SIG-M5 (cell line): ENCODE results near the gene ALK.

Experiments
- DNase-seq: peaks from one replicate; lab custom pipeline; 2025; lab: John Stamatoyannopoulos, UW

The ALK gene

GRCh38 chr2:29224693-29225551 lies 696.5 kb downstream of the ALK start:
- DNase-seq, result no peak

DNA sequence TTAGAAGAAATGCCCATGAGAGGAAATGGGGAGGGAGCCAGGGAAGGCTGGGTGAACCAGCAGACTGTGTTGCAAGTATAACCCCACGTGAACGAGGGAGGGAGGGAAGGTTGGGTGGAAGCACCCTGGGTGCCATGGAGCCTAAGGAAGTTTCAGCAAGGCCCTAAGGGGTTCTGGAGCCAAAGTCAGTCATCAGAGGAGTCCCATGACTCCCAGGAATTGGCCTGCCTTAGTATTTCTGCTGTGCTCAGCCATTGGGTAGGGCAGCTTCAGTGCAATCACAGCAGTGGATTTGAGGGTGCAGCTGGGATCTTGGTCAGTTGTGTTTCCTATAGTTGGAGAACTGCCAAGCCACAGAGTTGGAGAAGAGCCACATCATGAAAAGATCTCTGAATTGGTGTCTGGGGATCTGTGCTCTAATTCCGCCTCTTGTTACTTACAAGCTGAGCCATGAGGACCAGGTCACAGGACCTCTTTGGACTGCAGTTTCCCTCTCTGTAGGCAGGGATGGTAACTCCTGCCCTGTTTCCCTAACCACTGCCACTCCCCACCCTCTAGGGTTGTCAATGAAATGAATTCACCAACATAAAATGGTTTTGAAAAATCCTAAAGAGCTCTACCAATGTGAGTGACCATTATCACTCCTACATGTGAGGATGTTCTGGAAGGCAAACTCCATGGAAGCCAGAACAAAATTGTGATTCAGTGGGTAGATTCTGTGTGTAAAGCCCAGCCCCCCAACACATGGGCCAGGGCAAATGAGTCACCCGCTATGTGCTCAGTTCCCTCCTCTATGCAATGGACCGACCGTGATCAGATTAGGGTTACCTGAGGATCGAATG lies 697.3 kb downstream of the ALK start:
- no peak for DNase-seq

GRCh38 chr2:29223257-29223656 lies 698.1 kb downstream of the ALK start:
- no peak for DNase-seq

GRCh38 chr2:29222381-29223179 lies 698.8 kb downstream of the ALK start:
- DNase-seq, result no peak

DNA sequence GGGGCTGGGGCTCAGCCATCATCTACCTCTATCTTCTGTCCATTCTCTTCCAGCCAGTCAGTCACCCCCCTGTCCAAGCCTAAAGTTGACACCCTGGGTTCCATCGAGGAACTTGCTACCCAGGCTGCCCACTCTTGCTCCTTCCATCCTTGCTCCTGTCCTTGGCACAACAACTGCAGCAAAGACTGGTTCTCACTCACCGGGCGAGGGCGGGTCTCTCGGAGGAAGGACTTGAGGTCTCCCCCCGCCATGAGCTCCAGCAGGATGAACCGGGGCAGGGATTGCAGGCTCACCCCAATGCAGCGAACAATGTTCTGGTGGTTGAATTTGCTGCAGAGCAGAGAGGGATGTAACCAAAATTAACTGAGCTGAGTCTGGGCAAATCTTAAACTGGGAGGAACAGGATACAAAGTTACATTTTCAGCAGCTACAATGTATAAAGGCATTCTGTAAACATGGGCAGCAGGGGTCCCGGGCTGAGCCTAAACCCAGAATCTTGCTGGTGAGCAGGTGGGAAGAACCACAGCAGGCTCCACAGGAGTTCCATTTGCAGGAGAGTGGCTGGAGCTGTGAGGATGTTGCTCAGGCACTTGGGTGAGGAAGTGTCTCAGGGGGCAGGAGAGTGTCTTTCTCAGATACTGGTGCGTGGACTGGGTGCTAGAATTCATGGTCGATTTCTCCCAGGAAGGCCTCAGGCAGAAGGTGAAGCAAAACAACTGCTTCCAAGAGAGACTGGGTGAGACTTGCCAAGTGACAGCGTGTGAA lies 700.7 kb downstream of the ALK start:
- DNase-seq, result no peak

GRCh38 chr2:29219374-29219773 lies 702.0 kb downstream of the ALK start:
- no peak for DNase-seq

DNA sequence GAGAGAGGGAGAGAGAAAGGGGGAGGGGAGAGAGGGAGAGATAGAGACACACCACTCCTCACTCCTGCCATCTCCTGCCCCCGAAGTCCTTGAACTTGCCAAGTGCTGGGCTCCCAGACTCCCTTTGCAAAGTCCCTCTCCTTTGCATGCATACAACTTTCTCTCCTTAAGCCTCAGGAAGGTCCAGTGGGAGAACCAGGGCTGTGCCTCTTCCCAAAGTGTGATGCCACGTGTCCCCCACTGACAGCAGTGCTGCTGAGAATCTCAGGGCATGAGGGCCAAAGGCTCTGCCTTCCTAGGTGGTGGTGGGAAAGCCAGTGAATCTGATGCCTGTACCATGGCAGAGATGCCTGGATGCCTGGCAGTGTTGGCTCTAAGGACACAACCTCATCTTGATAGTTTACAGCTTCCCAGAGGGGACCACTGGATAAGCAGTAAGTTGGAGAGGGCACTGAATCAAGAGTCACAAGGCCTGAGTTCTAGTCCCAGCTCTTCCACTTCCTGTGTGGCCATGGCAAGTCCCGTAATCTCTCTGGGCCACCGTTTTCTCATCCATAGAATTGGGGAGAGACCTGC lies 702.7 kb downstream of the ALK start:
- DNase-seq, result no peak

DNA sequence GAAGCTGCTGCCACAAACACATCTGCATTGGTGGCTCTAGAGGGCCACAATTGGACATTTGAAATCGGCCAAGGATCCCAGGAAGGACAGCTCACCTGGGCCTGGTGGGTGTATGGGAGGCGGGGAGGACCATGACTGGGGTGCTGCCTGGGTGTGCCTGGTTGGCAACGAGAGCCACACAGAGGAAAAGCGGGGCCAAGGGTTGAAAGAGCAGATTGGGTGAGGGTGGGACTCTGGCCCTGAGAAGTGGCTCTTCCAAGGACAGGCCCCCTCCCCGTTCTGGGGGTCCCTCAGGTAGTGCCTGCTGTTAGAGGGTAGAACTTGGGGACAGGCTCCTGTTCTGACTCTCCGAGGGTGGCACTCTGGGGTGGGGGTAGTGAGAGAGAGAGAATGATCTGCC lies 703.3 kb downstream of the ALK start:
- no peak for DNase-seq

- DNase-seq, result no peak
These were observed 704.8 kb downstream of the ALK start for GRCh38 chr2:29216609-29216909.

- no peak for DNase-seq
These were observed 705.4 kb downstream of the ALK start for GRCh38 chr2:29215739-29216608.

- no peak for DNase-seq
These were observed 706.3 kb downstream of the ALK start for GRCh38 chr2:29215073-29215472.

DNA sequence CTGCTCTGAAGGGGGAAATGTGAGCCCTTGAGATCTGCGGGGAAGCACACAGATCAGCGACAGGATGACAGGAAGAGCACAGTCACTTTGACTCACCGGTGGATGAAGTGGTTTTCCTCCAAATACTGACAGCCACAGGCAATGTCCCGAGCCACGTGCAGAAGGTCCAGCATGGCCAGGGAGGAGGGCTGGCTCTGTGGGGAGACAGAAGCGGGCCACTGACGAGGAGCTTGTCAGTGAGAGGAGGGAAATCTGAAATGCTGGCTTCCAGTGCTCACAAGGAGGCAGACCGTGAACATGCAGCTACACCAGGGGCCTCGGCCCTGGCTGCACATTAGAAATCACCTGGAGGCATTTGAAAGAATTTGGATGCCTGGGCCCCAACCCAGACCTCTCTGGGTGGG lies 707.5 kb downstream of the ALK start:
- no peak for DNase-seq

GRCh38 chr2:29212009-29212408 lies 709.4 kb downstream of the ALK start:
- no peak for DNase-seq

GRCh38 chr2:29209551-29209950 lies 711.8 kb downstream of the ALK start:
- no peak for DNase-seq

DNA sequence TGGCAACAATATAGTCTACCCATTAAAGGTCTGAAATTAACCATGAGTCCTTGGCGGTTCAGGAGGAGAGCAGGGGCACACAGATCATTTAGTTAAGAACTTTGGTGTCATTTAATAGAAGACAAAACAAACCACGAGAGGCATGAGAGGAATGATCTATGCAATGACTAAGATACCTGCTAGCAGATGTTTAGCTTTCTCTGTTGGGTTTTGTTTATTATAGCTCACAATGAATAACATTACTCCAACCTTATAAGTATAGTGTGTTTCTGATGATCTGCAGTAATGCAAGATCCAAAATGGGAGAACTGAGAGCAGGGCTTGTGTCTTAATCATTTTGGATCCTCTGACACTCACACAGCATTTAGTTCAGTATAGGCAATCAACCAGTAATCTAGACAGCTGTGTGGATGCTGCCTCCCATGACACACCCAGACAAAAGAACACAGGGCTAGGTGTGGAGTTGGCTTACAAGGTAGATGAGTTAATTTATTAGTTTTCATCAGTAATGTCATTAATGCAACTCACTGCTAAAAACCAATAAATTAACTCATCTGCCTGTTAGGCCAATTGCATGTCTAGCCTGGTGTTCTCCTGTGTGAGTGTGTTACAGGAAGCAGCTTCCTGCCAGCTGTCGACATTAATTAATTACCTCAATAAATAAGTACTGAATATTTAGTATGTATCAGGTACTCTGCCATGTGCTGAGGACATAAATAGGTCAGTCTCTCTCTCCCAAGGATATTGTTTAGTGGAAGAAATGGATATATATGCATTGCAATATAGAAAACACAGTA lies 713.8 kb downstream of the ALK start:
- no peak for DNase-seq

GRCh38 chr2:29206941-29207340 lies 714.4 kb downstream of the ALK start:
- no peak for DNase-seq

GRCh38 chr2:29202819-29203495 lies 718.4 kb downstream of the ALK start:
- DNase-seq, result no peak

DNA sequence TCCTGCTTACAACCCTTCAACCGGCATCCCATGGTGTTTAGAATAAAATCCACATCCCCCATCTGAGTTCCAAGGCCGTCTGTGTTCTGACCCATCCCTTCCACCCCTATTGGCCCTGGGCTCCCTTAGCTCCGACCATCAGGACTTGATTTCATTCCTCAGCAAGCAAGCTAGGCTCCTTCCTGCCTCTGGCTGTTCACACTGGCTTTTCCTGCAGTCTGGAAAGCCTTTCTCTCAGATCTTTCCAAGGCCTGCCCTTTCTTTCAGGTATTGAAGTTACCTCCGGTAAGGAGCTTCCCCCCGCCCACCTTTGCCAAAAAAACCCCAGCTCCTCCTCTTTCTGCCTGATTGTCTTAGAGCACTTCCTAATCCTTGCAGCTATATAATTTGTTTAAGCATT lies 719.4 kb downstream of the ALK start:
- no peak for DNase-seq
